Left kidney (tissue), 2 donors: ENCODE data around the gene KLHL35. TPM values are rescaled to one million over a fixed set of nuclear protein-coding genes. Genes with fewer than 3 reads are reported as not detected.

Source experiments
- DNase-seq: peaks from one replicate; pipeline ENCODE4 v3.0.0-alpha.2; 2013
- polyA plus RNA-seq: library from polyadenylated mRNA; unstranded; fragments of 120-200 nt; gene quantifications from one replicate; pipeline ENCODE4 v1.2.1, GENCODE V29; 2013; ENCODE audit not compliant: insufficient read length

Gene KLHL35
- polyA plus RNA-seq, 1 donor = 0.67 TPM

DNA sequence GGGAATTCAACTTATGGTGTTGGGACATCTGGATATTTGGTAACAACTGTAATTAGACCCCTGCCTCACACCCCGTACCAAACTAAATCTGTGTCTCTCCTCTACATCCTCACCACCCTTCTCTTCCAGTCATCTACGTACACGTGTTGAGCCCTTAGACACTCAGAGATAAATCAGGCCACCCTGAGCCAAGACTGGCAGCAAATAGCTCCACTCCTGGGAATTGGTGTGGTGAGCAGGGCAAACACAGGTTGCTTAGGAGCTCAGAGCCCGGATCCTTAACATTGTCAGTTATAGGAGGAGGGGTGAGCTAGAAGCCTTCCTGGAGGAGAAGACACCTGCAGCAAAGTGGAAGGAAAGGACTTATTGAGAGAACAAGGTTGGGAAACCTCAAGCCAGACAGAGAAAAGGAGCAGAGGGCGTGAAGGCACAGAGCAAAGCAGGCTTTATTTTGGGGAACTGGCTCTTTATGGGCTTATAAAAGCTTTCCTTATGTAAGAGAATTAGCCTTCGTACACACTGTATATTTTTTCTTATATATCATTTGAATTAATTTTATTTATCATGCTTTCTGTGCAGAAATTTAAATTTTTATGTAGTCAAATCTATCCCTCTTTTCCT lies 36.9 kb upstream of the KLHL35 start:
- no peak for DNase-seq

DNA sequence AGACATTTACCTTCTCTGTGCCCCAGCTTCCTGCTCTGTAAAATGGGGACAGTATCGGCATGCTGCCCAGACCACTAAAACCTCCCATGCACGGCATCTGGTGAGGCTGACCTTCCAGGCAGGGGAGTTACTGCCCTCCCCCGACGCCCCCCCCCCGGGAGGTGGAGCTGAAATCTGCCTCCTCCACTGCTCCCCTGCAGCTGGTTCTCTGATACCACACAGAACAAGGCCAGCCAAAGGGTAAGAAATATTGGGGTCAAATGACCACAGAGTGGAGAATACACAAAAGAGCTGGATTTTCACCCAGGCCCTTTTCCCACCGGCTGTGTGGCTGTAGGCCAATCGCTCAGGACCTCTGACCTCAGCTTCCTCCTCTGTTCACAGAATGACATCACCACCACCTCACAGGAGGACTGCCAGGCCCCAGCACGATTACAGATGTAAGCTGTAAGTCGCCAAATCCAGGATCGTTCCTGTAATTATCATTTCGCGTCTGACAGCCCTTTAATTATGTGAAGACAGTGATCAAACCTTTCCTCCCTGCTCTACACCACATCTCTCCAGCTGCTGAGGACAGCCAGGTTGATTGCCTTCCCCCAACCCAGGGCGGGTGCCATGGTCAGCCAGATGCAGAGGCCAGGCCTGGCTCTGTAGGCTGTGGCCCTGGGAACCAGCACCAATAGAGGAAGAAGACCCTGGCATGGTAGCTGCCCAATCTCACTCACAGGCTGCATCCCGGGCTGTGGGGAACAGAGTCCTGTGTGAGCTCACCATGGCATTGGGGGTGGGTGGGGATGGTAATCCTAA lies 35.7 kb upstream of the KLHL35 start:
- DNase-seq = peak; percentile 45

- no peak for DNase-seq
Observed at GRCh38 chr11:75467881-75468280, 34.9 kb upstream of the KLHL35 start.

GRCh38 chr11:75467311-75467710 lies 34.3 kb upstream of the KLHL35 start:
- DNase-seq = no peak

DNA sequence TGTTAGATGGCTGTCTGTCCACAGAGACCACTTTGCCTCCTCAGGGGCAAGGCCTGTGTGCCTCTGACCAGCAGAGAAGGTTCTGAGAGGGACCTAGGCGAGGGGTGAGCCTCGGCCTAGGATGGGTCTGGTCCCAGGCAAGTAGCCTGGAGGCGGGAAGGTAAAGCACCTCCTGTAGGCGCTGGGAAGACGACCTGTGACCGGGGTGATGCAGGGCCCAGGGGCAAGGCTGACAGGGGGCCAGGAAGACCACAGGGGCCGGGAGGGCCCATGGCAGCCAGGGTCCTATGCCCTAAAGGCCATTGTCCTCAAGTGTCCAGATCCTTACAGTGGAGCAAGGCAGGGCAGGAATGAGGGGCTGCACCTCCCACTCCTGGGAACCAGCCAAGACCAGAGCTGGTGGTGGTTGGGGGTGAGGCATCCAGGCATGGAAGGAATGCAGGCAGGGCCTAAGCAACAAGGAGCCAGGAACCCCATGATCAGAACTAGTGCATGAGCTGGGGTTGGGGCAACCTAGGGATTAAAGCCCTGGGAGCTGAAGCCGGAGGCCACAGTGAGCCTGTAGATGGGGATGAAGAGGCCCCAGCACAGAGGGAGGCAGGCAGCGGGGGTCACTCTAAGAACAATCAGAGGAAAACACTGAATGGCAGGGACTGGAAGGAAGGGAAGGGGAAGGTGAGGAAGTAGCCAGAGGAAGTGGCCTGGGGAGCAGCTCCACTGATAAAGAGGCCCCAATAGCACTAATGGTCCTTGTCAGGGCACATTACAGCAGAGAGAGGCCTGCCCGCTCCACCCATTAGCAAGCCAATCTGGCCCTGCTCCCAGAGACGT lies 32.9 kb upstream of the KLHL35 start:
- peak; percentile 51 for DNase-seq

GRCh38 chr11:75463106-75463774 lies 30.2 kb upstream of the KLHL35 start:
- no peak for DNase-seq

GRCh38 chr11:75462117-75462653 lies 29.2 kb upstream of the KLHL35 start:
- no peak for DNase-seq

- no peak for DNase-seq
Observed at GRCh38 chr11:75461151-75461550, 28.1 kb upstream of the KLHL35 start.

DNA sequence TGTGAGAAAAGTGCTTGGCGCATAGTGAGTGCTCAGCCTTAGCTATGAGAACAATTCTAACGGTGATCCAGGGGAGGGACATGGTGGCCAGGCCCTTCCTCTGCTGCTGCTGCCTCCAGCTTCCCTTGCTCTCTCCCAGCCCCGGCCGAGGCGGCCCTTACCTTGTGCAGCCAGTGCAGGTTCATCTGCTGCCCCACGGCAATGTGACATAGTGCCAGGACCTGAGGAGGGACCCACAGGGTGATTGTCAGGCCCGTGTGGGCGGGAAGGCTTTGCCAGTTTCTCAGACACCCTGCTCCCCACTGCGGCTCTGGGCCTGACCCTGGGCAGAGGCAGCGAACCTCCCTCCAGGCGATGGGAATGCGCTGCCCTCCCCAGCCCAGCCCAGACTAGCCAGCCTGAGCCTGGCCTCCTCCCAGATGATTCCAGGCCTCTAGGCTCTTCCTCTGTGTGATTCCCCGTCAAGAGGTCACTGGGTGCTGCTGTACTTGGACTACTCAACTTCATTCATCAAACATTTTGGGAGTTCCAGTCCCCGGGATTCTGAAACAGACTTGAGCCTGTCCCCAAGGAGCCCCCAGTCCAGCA lies 23.7 kb upstream of the KLHL35 start:
- no peak for DNase-seq

DNA sequence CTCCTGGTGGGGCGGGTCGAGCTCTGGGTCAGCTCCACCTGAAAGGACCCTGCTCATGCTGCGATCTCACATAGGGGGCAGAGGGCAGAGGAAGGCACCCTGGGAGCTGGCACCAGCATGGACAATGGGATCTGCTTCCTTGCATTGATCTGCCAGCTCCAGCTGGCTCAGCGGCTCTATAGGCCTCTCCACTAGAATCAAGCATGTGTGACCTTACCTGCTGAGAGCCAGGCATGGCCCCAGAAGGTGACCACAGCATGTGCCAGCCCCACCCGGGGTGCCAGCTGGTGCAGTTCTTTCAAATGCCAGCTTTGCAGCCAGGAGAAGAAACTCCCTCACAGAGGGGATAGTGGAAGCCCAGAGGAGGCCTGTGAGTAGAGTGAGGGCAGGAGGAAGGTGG lies 22.0 kb upstream of the KLHL35 start:
- DNase-seq = no peak

- DNase-seq = no peak
Observed at GRCh38 chr11:75453916-75454655, 21.1 kb upstream of the KLHL35 start.

- DNase-seq = no peak
Observed at GRCh38 chr11:75450826-75451821, 18.1 kb upstream of the KLHL35 start.

DNA sequence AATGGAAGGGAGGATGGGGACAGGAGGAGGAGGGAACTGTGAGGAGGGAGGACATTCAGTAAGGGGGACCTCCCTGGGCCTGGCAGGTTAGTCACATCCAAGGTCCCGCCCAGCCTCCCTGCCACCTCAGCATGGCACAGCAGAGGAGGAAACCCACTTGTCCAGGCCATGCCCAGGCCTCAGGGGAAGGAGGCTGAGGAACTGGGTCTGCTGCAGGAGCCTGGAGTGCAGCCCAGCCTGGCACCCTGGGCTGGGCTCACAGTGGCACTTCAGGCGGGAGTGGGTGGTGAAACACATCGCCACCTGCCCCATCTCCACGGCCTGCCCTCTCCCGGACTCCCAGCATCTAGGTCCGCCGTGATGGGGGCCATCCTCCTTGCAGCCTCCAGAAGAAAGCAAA lies 17.2 kb upstream of the KLHL35 start:
- no peak for DNase-seq

GRCh38 chr11:75449776-75450175 lies 16.8 kb upstream of the KLHL35 start:
- DNase-seq = no peak

DNA sequence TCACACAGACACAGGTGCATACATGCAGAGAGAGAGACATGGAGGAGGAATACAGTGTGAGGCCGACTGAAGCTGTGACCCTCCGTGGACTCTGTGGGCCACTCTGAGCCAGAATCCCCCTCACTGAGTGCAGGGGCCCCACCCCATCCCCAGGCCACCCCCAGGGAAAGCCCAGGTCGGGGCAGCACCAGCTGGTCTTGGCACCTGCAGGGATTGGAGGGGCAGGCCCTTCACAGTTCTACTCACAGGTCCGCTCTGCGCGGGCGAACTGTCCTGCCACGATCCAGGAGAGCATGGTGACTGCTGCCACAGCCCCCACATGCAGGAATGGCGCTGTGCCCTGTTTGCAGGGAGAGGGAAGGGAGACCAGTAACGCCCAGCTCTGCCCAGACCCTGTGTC lies 16.3 kb upstream of the KLHL35 start:
- DNase-seq = no peak

DNA sequence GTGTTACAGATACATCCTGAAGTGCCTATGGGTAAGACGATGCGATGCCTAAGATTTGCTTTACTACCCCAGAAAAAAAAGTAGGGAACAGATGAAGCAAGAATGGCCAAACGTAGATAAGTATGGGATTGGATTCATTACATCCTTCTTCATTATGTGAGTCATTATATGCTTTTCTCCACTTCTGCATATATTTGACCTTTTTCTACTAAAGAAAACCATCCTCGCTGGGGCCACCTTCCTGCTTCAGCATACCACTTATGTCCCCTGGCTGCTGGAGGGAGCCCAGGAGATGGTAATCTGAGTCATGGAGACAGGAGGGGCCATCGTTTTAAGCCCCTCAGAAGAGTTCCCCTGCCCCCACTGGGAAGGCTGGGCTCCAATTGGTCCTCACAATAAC lies 14.4 kb upstream of the KLHL35 start:
- no peak for DNase-seq

- peak; percentile 61 for DNase-seq
Observed at GRCh38 chr11:75445315-75445953, 12.4 kb upstream of the KLHL35 start.

- no peak for DNase-seq
Observed at GRCh38 chr11:75443043-75443442, 10.0 kb upstream of the KLHL35 start.
